Pancreas (tissue), 10 donors: ENCODE measurements around the gene FBN2. TPM values are rescaled to one million over a fixed set of nuclear protein-coding genes. Genes with fewer than 3 reads are reported as not detected.

Source experiments
- ATAC-seq, 4 donors: fragments of 200-7000 bp; cut with Tn5 transposase; one replicate each; pipeline versions ENCODE4 v1.8.0 to v1.9.1; 2020; ENCODE audit warnings: mild to moderate bottlenecking in 4 of 4, moderate library complexity in 4 of 4
- DNase-seq, 6 donors: peaks; one replicate each; pipeline ENCODE4 v3.0.0-alpha.2; 2020
- FAIRE-seq: peaks from 2 replicates; lab custom pipeline; 2012; peaks lifted over from hg19 to GRCh38; lab: Jason Lieb, UNC
- H3K27ac ChIP-seq, 4 donors: fragments of 200-600 bp; sonication (generic); 1 replicate in 3 of 4; 2 replicates in 1 of 4; pipeline versions ENCODE4 v1.5.0 to v1.8.0; 2020
- H3K27me3 ChIP-seq, 4 donors: fragments of 200-600 bp; one replicate each; pipeline ENCODE4 v1.8.0; 2021
- H3K36me3 ChIP-seq, 3 donors: fragments of 200-600 bp; sonication (generic) in 1 of 3; one replicate each; pipeline versions ENCODE4 v1.5.0 to v1.8.0; 2020 to 2021
- H3K4me1 ChIP-seq, 3 donors: fragments of 200-600 bp; one replicate each; pipeline ENCODE4 v1.8.0; 2021
- H3K4me3 ChIP-seq, 4 donors: fragments of 200-600 bp; sonication (generic) in 2 of 4; one replicate each; pipeline versions ENCODE4 v1.5.0 to v1.8.0; 2020 to 2021
- H3K9me3 ChIP-seq, 4 donors: fragments of 200-600 bp; one replicate each; pipeline ENCODE4 v1.8.0; 2021
- CTCF ChIP-seq, 4 donors: fragments of 200-600 bp; sonication (generic) in 3 of 4; IDR thresholded peaks; one replicate each; pipeline versions ENCODE4 v1.5.0 to v1.8.0; 2021; ENCODE audit warnings: antibody characterized with exemption in 4 of 4
- WGBS, 2 donors: extraction: QIAGEN DNeasy Blood & Tissue Kit; methylation state at CpG; one replicate each; pipeline ENCODE4 v1.1.7; 2013; 5-methylcytosine and 5-hydroxymethylcytosine counted together
- intact Hi-C, 3 donors: fragments of 100-400 bp; cut with DNase I; formaldehyde crosslinking; loops; one replicate each; pipeline versions ENCODE4 v1.11.1 to v1.14.2; 2022
- polyA plus RNA-seq, 2 donors: library from polyadenylated mRNA; stranded (reverse); fragments of 200-250 nt; gene quantifications; one replicate each; pipeline ENCODE4 v1.2.3, GENCODE V29; 2013
- total RNA-seq, 6 donors: library from RNA; stranded (reverse); fragmentation: NEBNext Ultra II Directional in 4 of 6; extraction: Animal tissue kit (Norgen Biotek cat#: 25700) in 4 of 6; gene quantifications; one replicate each; pipeline versions ENCODE4 v1.2.1 to v1.2.4, GENCODE V29; 2021 to 2023
- donor health status: healthy with polysubstance abuse.
- donor health status: DM: no; HTN: no; CAD: no; lungs with moderate emphysema.
- donor health status: DM: no; HTN: no; CAD: no.
- donor health status: control.
- donor health status: control.
- donor health status: Bipolar disorder and iron deficiency.
- donor health status: DM: yes; HTN: yes; CAD: no.
- donor health status: DM: no; HTN: no; CAD: no.
- donor health status: DM: no; HTN: no; CAD: no.
- donor health status: DM: yes; HTN: yes; CAD: no.

The FBN2 gene
- total and polyA plus RNA-seq, 8 donors: 0.04 to 0.78 (median 0.18) TPM; not detected in 3

GRCh38 chr5:128284236-128284635, 253.8 kb downstream of the FBN2 start:
- no peak for ATAC-seq
- no peaks in the 10 kb centered on the region for H3K9me3 ChIP-seq
- no peak overlapping the region for H3K27ac ChIP-seq
- no peak overlapping the region for H3K4me3 ChIP-seq
- no peak for FAIRE-seq
- no peak for DNase-seq
- H3K36me3 ChIP-seq: no peaks in the 10 kb centered on the region
- 68 to 85% methylated on average over 2 of the region's 2 CpGs for WGBS, 2 donors
- H3K27me3 ChIP-seq: no peaks in the 10 kb centered on the region
- TF ChIP-seq CTCF (IDR thresholded peaks at IDR 0.05): no peak
- H3K4me1 ChIP-seq: no peaks in the 10 kb centered on the region
- intact Hi-C loops: no loop called here

GRCh38 chr5:128279345-128279744, 258.7 kb downstream of the FBN2 start:
- peak; percentile 20 for FAIRE-seq
- no peak for ATAC-seq
- WGBS, 2 donors: 14 to 35% methylated on average over 2 of the region's 2 CpGs
- H3K36me3 ChIP-seq: no peaks in the 10 kb centered on the region
- intact Hi-C loops: no loop called here
- no peak for DNase-seq
- no peak for TF ChIP-seq CTCF (IDR thresholded peaks at IDR 0.05)
- H3K4me3 ChIP-seq: no peak overlapping the region
- no peak overlapping the region for H3K27ac ChIP-seq
- H3K27me3 ChIP-seq: no peaks in the 10 kb centered on the region
- no peaks in the 10 kb centered on the region for H3K4me1 ChIP-seq
- no peaks in the 10 kb centered on the region for H3K9me3 ChIP-seq

- DNase-seq (no peak), ATAC-seq (no peak), FAIRE-seq (no peak)
- TF ChIP-seq CTCF (IDR thresholded peaks at IDR 0.05): no peak
- Histone ChIP-seq H3K27ac (no peak overlapping the region), H3K4me3 (no peak overlapping the region), H3K9me3 (no peaks in the 10 kb centered on the region), H3K27me3 (no peaks in the 10 kb centered on the region), H3K4me1 (no peaks in the 10 kb centered on the region), H3K36me3 (no peaks in the 10 kb centered on the region)
- intact Hi-C loops: no loop called here
- 40 to 52% methylated on average over 6 of the region's 6 CpGs for WGBS, 2 donors
These were observed 261.4 kb downstream of the FBN2 start for GRCh38 chr5:128276537-128277216.

GRCh38 chr5:128274441-128274840, 263.6 kb downstream of the FBN2 start:
- TF ChIP-seq CTCF (IDR thresholded peaks at IDR 0.05): no peak
- H3K4me1 ChIP-seq: no peaks in the 10 kb centered on the region
- H3K9me3 ChIP-seq: no peaks in the 10 kb centered on the region
- H3K27ac ChIP-seq: no peak overlapping the region
- DNase-seq: no peak
- FAIRE-seq: no peak
- 62 to 73% methylated on average over 2 of the region's 2 CpGs for WGBS, 2 donors
- ATAC-seq: no peak
- intact Hi-C loops: no loop called here
- no peaks in the 10 kb centered on the region for H3K36me3 ChIP-seq
- H3K27me3 ChIP-seq: no peaks in the 10 kb centered on the region
- H3K4me3 ChIP-seq: no peak overlapping the region

GRCh38 chr5:128273736-128274135, 264.3 kb downstream of the FBN2 start:
- WGBS, 2 donors: 68 to 80% methylated on average over 5 of the region's 5 CpGs
- ATAC-seq (no peak), DNase-seq (no peak), FAIRE-seq (no peak)
- no peak for TF ChIP-seq CTCF (IDR thresholded peaks at IDR 0.05)
- Histone ChIP-seq H3K9me3 (no peaks in the 10 kb centered on the region), H3K4me1 (no peaks in the 10 kb centered on the region), H3K27me3 (no peaks in the 10 kb centered on the region), H3K4me3 (no peak overlapping the region), H3K27ac (no peak overlapping the region), H3K36me3 (no peaks in the 10 kb centered on the region)
- intact Hi-C loops: no loop called here
